GM19397 (cell line): Measurements from ENCODE around the gene DHRS4.
A peak's percentile ranks its signal among the peaks of the same experiment; 100 is the strongest.
"Not testable (repeated sequence)": the region's sequence is repeated elsewhere in the genome, so short reads cannot be mapped to it uniquely, and the experiment has no call there.

ENCODE experiments used
- ATAC-seq: cut with Tn5 transposase; IDR thresholded peaks from one replicate; pipeline ENCODE4 v1.9.1; 2021; ENCODE audit warnings: mild to moderate bottlenecking, moderate library complexity; ENCODE audit not compliant: unreplicated experiment

DHRS4 gene

DNA sequence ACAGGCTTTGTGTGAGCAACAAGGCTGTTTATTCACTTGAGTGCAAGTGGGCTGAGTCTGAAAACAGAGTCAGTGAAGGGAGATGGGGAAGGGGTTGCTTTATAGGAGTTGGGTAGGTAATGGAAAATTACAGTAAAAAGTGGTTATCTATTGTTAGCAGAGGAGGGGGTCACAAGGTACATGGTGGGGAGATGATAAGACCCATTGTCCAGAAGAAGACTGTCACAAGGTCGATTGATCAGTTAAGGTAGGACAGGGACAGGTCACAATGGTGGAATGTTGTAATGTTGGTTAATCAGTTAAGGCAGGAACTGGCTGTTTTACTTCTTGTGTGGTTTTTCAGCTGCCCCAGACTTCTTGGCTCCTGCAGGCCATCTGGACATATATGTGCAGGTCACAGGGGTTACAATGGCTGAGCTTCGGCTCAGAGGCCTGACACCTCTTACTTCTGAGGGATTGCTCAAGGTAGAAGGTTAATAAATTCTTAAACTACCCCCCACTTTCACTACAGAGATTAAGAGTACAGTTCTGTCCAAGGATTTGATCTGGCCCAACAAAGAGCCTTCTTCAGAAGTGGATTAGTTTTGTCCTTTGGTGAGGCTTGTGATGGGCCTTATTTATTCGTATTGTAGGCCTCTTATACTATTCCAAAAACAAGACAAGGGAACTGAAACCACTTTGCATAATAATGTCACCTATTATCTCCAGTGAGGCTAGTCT is 13.8 kb upstream of the DHRS4 start:
- no peak for ATAC-seq

DNA sequence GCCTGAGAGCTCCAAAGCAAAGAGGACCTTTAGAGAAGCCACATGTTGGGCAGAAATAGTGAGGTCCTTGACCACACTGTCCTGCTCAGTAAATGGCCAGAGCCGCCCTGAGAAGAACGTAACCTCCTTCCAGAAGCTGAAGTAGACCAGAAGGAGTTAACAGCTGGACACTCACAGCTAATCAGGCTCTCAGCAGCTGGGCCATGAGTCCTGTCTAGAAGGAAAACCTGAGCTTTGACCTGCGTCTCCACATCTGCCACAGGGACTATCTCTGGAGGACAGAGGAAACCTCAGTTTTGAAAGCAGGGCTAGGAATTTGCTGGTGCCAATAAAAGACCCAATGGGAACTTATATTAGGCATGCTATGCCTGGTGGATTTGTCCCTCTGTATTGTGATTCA is 12.3 kb upstream of the DHRS4 start:
- ATAC-seq, result no peak

- ATAC-seq, result no peak
Observed at GRCh38 chr14:23941669-23942068, 11.9 kb upstream of the DHRS4 start.

GRCh38 chr14:23942587-23942986 is 11.0 kb upstream of the DHRS4 start:
- no peak for ATAC-seq

GRCh38 chr14:23949069-23949468 is 4.5 kb upstream of the DHRS4 start:
- not testable (repeated sequence) for ATAC-seq

GRCh38 chr14:23950411-23951135 is 3.0 kb upstream of the DHRS4 start:
- no peak for ATAC-seq

GRCh38 chr14:23951136-23951466 is 2.5 kb upstream of the DHRS4 start:
- ATAC-seq, result not testable (repeated sequence)

DNA sequence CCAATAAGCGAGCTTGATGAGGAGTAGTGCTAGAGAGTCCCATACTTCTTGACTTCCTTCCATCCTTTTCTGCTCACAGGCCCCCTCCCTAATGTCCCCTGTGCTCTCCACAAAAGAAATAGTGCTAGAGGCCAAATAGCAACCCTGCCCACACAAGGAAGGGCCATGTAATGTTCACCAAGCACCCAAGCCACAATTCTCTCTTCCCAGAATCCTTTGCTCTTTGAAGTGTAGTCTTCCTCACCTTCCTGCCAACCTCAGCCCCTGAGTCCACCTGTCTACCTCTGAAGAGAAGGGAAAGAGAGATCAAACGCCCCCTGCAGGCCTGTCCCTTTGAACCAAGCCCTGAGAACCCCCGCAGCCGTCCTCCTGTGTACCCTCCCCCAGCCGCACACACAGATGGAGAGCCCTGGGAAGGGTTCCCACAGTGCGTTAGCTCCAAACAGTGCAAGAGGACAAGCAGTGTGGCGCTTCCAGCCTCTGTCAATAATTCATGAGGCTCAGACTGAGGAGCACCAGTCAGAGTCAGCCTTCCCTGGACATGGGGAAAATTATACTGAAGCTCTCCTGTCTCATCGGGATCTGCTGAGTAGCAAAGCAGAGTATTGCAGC is 1.9 kb upstream of the DHRS4 start:
- no peak for ATAC-seq

DNA sequence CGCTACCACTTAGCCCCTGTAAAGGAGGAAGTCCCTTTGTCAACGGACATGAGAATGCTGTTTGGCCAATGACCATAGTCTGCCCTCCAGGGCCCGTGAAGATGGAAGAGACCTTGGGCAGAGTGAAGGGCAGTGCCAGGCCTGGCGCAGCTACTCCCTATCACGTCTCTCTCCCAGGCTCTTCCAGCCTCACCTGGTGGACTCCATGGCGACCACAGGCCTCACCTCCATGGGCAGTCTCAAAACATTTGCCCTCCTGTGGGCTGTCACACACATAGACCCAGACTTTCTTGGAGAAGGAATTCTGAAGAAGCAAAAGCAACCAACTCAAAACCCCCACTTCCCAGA is 480 bp upstream of the DHRS4 start:
- not testable (repeated sequence) for ATAC-seq

GRCh38 chr14:23954279-23954614 is 677 bp downstream of the DHRS4 start:
- peak; percentile 25 for ATAC-seq

DNA sequence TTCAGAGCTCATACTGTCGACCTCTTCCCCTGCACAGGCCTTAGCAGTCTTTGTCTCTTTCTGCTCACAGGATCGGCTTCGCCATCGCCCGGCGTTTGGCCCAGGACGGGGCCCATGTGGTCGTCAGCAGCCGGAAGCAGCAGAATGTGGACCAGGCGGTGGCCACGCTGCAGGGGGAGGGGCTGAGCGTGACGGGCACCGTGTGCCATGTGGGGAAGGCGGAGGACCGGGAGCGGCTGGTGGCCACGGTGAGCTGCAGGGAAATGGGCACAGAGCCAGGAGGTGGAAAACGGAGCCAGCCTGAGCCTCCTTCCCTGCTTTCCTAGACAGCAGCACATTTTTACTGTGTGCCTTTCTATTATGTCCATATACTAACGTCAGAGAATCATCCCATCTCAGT is 1.4 kb downstream of the DHRS4 start:
- not testable (repeated sequence) for ATAC-seq

DNA sequence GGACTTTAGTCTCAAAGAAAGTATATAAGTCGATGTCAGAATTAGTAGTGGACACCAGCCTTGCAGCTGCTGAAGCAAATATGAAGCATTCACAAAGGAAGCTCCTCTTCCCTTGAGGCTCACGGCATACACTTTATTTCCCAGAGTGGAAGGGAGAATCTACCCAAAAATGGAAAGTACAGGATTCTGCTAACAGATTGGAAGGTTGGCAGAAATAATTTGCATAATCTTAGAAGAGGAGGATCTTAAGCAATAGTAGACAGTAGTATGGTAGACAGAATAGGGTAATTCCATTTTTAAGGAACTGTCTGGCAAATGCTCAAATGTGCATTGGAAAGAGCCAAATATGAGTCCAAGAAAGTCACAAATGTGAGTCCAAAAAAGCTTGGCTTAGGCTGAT is 2.2 kb downstream of the DHRS4 start:
- ATAC-seq, result not testable (repeated sequence)

- ATAC-seq, result not testable (repeated sequence)
Observed at GRCh38 chr14:23957913-23958569, 4.5 kb downstream of the DHRS4 start.

DNA sequence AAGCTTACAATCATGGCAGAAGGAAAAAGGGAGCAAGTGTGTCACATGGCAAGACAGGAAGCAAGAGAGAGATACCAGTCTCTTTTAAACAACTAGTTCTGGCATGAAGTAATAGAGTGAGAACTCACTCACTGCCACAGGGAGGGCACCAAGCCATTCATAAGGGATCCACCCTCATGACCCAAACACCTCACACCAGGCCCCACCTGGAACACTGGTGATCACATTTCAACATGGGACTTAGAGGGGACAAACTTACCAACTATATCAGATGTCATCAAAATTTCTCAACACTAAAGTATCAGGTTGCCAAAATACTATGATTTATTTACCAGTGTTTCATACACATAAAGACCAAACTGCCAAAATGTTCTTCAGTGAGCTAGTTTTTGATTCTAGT is 7.3 kb downstream of the DHRS4 start:
- ATAC-seq, result not testable (repeated sequence)

GRCh38 chr14:23961704-23962103 is 8.1 kb downstream of the DHRS4 start:
- ATAC-seq, result not testable (repeated sequence)

DNA sequence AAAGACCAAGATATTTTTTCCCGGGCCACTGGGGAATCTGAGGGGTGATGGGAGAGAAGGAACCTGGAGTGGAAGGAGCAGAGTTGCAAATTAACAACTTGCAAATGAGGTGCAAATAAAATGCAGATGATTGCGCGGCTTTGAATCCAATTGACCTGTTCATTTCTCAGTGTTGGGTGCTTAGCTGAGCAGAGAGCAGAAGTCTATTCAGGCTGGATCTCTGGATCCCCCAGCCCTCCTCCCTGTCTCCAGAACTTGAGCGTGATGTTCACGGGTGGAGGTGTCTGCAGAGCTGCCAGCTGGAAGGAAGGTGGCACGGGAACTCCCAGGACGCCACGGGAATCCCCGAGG is 15.5 kb downstream of the DHRS4 start:
- ATAC-seq, result not testable (repeated sequence)

GRCh38 chr14:23969481-23970282 is 16.1 kb downstream of the DHRS4 start:
- peak; percentile 77 for ATAC-seq

- not testable (repeated sequence) for ATAC-seq
Observed at GRCh38 chr14:23970283-23970659, 16.7 kb downstream of the DHRS4 start.

- not testable (repeated sequence) for ATAC-seq
Observed at GRCh38 chr14:23973178-23973577, 19.6 kb downstream of the DHRS4 start.

GRCh38 chr14:23974041-23974440 is 20.5 kb downstream of the DHRS4 start:
- not testable (repeated sequence) for ATAC-seq

GRCh38 chr14:23977208-23977607 is 23.6 kb downstream of the DHRS4 start:
- ATAC-seq, result not testable (repeated sequence)
